ENCODE results near the gene RTL1. TPM values are rescaled to one million over a fixed set of nuclear protein-coding genes. Genes with fewer than 3 reads are reported as not detected.

RTL1 gene
- total RNA-seq, 1 donor from 2014 or later: 4.2 TPM

GRCh38 chr14:100865682-100866591, 37.6 kb downstream of the RTL1 start:
- no peak for DNase-seq

GRCh38 chr14:100864960-100865681, 38.4 kb downstream of the RTL1 start:
- DNase-seq: peak; percentile 69

DNA sequence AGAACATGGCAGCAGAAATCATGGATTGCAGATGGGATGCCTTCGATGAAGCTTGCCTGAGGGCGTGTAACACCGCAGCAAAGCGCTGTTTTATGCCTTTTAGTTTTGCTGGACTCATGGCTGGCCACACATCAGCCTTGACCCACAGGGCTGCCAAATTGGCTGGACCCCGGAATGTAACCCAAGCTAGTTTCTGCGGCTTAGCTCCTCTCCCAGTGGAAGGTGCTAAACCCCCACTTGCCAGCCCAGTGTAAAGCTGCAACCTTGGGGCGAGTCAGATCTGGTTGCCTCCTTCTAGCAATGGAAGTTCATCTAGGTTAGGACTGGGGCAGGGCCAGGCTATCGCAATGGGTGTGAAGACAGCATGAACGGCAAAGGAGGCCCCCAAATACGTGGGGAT, 39.3 kb downstream of the RTL1 start:
- no peak for DNase-seq

GRCh38 chr14:100862793-100863192, 40.7 kb downstream of the RTL1 start:
- DNase-seq: no peak

- no peak for DNase-seq
Measured at GRCh38 chr14:100862277-100862676, 41.2 kb downstream of the RTL1 start.

DNA sequence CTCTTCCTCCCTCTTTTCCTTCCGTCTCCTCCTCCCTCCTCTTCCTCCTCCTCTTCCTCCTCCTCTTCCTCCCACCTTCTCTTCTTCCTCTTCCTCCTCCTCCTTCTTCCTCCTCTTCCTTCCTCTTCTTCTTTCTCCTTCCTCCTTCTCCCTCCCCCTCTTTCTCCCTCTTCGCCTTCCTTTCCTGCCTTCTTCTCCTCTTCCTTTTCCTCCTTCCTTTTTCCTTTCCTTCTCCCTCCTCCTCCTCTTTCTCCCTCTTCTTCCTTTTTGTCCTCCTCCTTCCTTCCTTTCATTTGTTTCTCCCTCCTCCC, 41.6 kb downstream of the RTL1 start:
- DNase-seq: no peak

GRCh38 chr14:100861188-100861936, 42.2 kb downstream of the RTL1 start:
- no peak for DNase-seq

GRCh38 chr14:100860556-100861187, 42.9 kb downstream of the RTL1 start:
- DNase-seq: no peak

- no peak for DNase-seq
Measured at GRCh38 chr14:100859781-100860180, 43.7 kb downstream of the RTL1 start.

DNA sequence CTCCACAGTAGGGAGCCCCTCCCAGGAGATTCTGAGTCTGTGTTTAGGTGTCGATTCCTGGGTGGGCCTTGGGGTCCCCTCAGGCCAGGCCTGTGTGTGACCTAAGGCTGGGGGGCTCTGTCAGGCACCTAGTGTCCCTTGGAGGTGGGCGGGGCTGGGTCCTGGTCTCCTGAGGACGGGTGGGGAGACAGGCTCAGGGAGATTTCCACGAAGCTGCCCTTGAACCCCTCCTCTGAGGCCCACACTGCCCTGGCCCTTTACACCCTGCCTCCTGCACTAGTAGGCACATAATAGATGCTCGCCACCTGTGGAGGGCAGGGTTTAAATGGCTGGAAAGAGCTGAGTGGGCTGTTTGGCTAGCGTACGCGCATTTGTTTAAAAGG, 44.7 kb downstream of the RTL1 start:
- DNase-seq: no peak

DNA sequence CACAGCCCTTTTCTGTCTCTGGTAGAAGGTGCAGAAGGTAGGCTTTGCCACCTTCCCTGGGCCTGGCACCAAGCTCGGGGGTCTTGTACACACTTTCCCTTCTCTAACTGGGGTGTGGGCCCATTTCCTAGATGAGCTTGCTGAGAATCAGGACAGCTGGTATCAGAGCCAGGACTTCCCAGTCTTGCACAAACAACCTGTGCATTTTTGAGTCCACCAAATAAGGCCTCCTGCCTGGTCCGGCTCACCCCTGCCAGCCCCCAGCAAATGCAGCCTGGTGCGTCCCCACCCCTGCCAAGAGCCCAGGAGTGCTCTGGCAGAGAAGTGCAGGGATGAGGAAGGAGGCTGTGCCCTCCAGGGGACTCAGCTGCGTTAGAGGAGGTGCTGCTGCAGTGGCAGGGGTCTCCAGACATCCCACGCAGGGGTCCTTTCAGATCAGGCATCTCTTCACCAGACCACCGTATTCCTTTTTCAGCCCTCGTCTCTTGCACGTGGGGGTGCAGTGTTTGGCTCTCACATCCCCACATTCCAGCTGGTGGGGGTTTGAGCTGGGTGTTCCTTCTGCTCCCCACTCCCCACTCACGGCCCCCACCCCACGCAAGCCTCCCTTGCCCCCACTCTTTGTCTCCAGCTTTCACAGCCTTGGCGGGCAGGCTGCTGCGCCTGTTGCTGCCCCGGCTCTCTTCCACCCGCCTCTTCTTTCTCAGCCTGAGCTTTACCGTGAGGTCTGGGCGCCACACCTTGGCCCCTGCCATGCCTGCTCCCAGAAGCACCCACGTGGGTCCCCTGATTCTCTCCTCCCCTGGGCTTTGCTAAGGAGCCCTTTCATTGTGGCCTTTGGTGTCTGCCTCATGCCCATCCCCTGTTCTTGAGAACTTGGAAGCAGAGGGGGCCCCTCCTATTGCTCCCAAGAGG, 45.3 kb downstream of the RTL1 start:
- no peak for DNase-seq

DNA sequence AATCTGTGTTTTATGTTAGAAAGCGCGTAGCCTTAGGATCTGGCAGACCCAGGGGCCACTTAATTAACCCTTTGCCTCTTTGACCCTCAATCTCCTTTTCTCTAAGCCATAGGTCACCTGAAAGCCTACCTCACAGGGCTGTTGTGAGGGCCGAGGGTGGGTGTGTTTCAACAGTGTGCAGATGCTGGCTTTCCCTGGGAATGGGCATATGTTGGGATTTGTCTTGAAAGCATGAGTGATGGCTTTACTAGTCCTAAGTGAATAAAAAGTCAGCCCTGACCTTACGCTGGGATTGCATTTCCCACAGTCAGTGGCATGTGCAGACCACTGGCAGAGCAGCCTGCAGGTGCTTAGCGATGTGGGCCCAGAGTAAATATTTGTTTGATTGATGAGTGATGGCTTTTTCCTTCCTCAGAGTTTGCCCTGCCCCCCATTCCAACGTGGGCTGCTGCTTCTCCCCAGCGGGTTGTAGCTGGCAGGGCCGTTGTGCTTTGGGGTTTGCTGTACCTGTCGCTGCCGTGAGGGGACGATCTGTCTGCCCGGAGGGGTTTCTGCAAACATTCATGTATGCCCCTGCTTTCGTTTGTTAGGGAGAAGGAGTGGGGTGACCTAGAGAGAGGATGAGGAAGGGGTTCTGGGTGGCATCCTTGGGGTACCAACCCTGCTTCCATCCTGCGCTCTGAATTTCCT, 46.1 kb downstream of the RTL1 start:
- DNase-seq: no peak

DNA sequence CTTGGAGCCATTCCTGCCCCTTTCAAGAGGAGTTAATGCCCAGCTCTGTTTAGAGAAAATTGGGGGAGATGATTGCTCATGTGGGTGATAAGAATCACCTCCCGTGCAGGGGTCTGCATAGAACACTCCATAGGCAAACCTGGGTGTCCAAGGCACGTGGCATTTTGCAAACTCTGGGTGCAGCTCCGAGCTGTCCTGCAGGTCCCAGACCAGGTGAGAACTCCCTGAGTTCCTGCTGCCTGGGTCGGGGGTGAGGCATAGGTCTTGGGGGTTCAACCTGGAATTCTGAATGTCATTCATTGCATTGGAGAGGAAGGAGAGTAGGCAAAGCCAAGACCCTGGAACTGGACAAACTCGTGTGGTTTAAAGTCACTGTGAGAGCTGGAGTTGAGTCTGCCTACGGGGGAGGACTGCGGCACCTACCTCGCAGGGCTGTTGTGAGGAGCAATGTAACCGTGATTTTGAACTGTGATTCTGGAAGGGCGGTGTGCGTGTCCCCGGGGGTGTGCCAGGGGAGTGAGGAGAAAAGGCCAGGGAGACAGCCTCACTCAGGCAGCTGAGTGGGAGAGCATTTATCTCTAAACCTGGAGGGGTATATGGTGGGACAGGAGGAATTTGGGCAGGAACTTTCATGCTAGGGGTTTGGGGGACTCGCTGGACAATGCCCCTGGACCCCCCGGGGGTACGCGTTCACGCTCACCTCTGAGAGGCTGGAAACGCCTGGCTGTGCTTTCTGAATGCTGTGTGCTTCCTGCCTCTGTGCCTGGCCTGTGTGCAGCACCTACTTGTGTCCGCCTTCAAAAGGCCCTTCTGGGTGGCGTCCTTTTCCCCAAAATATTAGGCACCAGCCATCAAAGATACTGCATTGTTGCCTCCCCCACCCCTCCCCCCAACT, 47.2 kb downstream of the RTL1 start:
- no peak for DNase-seq

DNA sequence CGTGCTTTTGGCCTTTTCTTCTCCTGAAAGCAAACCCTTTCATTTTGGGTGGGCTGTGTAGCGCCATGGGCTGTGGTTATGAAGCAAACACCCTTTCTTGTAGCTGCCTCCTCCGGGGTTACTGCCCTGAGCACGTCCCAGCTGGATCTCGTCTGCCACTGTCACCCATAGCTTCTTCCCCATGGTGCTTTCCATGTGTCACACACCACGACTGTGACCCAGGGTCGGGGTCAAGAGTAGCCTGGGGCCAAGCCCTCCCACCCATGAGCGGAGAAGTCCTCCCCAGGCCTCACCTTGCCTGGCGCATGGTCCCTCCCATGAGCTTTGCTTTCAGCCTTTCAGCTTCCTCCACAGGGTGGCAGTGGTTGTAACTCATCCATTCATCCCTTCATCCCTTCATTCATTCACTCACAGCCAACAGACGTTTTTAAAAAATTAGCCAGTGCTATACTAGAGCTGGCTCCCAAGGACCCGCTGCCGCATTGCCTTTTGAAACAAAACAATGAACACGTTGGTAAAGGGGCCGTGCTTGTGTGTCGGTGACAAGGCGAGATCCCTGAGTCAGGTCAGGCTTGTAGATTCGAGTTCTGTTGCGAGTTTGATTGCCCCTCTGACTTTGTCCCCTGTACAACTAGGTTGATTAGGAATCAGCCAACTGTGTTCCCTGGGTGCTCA, 48.1 kb downstream of the RTL1 start:
- DNase-seq: no peak

DNA sequence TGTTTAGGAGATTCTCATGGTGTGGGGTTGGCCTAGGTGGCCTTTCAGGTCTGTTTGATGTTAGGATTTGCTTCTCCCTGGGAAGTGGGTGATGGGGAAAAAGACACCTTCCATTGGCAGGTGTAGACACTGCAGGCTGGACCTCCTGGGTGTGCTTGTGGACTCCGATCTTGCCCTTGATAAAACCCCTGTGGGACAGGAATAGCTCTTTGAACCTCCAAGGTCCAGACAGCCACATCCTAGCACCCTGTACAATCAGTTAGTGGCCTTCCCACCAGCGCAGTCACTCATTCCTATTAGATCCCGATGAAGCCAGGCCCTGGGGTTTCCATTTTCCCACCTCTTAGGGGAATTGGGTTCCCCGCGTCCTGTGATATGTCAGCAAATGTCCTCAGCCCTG, 49.1 kb downstream of the RTL1 start:
- DNase-seq: no peak

- DNase-seq: no peak
Measured at GRCh38 chr14:100851946-100852620, 51.4 kb downstream of the RTL1 start.

DNA sequence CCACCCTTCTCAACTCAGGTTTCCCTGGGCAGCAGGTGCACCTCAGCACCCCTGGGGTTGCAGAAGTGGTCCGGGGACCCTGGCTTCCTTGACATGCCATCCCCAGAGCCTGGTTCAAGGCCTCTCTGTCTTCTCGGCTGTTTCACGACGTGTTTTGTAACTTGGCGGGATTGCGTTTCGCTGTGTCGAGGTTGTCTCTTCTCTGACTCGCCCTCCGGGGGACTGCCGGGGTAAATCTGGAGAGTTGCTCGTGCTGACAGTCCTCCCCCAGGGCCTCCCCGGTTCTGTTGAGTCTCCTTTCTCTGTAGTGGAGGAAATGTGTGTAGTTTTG, 52.0 kb downstream of the RTL1 start:
- no peak for DNase-seq

DNA sequence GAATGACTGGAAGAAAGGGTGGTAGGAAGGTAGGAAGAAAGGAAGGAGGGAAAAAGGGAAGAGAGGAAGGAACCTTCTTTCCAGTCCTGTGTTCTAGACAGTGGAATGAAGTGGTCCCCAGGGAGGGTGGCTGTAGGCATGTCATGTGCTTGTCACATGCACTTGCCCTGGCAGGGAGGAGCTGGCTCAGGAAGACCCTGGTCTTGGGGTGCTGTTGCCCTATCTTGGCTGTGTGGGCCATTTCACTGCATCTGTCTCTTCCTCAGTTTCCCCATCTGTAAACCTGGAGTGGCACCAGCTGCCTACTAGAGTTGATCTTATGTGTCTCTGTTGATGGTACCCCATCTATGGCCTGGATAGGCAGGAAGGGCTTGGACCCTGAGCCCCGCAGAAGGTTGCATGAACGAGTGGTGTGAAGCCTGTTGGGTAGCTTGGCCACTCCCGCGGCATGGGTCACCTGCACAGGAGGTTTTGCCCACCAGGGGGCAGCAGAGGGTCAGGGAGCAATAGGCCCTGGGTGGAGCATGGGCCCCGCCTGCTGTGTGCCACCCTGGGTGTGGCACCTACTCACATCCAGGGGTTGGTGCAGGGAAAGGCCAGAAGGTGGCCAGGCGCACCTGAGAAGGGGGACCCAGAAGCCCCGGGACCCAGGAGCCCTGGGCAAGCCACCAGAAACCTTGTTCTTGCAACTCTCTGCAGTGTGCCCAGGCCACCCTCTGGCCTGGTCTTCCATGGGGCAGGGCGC, 52.5 kb downstream of the RTL1 start:
- no peak for DNase-seq

All from skin of body (tissue), 2 donors.